HS-27A (cell line): ENCODE results near the gene DUSP1.
A peak's percentile ranks its signal among the peaks of the same experiment; 100 is the strongest.
"Not testable (repeated sequence)": the region's sequence is repeated elsewhere in the genome, so short reads cannot be mapped to it uniquely, and the experiment has no call there.

Source experiments
- DNase-seq: peaks from one replicate; pipeline ENCODE4 v3.0.0-alpha.2; 2012; ENCODE audit warnings: low read depth, missing footprints

DUSP1 gene

GRCh38 chr5:172770675-172771438, at the start of gene DUSP1:
Gene DUSP1, minus strand, starts transcription at chr5:172771195. Its CDS starts 243 bp downstream, at chr5:172770952.
- no peak for DNase-seq

DNA sequence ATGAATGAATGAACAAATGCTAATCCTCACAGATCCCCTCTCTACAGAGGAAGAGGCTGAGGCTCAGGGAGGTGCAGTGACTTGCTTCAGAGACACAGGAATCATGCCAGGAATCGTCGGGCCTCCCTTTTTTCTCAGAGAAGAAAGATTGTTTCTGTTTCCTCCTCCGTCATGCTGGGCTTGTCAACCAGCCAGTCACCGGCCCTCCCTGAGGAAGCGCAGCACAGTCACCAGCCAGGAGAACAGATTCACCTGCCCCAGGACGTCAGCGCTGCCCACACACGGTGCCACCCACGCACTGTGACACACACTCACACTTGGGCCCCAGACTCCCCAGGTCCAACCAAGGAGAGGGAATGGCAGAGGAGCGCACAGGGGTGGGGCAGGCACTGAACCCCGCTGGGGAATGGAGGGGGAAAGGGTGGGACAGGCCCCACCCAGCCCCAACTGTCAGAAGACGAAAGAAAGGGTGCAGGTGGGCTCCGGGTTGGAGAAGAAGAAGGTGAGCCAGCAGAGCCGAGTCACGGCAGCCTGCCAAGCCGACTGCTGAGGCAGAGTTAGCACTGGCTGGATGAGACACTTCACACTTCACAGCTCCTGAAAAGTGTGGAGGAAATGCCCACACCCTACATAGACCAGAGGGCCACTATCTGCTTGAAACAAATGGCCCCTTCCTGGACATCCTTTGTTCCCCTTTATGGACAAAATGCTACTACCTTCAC, 49.2 kb upstream of the DUSP1 start:
- DNase-seq, result no peak

DNA sequence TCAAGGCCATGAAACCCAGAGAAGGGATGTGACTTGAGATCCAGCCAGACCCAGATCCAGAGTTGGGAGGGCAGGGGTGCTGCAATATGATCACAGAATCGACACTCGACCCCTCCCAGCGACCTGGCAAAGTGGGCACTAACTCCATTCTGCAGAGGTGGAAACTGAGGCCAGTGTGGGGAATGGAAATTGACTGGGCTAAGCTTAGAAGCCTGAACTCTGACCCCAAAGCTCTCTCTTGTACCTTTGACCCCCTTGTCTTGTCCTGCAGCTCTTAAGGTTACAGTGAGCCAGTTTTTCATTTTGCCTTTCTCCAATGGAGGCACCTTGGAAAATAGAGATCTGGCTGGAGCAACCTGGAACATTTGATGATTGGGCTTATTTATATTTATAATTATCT, 48.6 kb upstream of the DUSP1 start:
- DNase-seq, result no peak

GRCh38 chr5:172818081-172818480, 47.1 kb upstream of the DUSP1 start:
- DNase-seq, result no peak

- no peak for DNase-seq
Observed at GRCh38 chr5:172817664-172818063, 46.7 kb upstream of the DUSP1 start.

GRCh38 chr5:172816925-172817562, 46.0 kb upstream of the DUSP1 start:
- DNase-seq, result no peak

- no peak for DNase-seq
Observed at GRCh38 chr5:172815631-172816030, 44.6 kb upstream of the DUSP1 start.

GRCh38 chr5:172810996-172811395, 40.0 kb upstream of the DUSP1 start:
- not testable (repeated sequence) for DNase-seq

DNA sequence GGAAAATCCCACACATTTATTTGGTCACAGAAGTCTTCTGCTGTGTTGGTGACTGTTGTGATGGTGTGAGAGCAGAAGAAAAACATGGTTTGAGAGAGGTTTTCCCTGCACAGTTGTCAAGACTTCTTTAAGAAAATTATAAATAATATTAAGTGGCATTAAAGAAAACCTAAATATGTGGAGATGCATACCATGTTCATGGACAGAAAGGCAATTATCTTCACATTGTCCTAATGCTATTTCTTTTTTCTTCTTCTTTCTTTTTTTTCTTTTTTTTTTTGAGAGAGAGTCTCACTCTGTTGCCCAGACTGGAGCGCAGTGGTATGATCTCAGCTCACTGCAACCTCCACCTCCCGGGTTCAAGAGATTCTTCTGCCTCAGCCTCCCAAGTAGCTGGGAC, 38.8 kb upstream of the DUSP1 start:
- no peak for DNase-seq

GRCh38 chr5:172807766-172808311, 36.8 kb upstream of the DUSP1 start:
- DNase-seq, result no peak

DNA sequence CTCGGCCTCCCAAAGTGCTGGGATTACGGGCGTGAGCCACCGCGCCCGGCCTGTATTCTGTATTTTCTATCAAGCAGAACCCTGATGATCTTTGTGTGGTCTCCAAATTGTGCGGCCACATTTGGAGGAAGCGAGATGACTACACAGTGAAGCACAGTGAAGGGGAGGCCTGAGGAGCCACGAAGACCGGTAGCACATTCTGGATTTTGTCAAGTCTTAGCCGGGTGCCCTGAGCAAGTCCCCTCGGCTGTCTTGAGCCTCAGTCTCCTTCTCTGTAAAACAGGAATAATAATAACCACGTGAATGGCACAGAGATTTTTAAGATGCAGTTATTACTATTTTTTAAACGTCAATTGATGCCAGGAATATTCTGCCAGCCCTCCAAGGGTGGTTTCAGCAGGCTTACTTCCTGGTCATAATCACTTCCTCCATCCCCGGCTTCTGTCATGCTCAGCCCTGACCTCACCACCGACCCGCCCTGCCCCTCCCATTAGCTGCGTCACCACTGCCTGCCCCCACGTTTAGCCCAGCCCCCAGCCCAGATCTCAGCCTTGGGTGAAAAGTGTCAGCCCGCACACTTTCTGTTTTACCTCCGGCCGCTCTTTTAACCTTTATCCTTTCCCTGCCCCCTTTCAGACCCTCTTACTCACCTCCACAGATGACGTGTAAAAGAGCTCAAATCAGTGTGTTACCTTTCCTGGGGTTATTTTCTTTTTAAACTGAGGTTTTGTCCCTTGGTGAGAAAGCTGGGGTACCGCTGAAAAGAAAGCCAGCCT, 36.1 kb upstream of the DUSP1 start:
- no peak for DNase-seq

GRCh38 chr5:172805736-172806255, 34.8 kb upstream of the DUSP1 start:
- no peak for DNase-seq

DNA sequence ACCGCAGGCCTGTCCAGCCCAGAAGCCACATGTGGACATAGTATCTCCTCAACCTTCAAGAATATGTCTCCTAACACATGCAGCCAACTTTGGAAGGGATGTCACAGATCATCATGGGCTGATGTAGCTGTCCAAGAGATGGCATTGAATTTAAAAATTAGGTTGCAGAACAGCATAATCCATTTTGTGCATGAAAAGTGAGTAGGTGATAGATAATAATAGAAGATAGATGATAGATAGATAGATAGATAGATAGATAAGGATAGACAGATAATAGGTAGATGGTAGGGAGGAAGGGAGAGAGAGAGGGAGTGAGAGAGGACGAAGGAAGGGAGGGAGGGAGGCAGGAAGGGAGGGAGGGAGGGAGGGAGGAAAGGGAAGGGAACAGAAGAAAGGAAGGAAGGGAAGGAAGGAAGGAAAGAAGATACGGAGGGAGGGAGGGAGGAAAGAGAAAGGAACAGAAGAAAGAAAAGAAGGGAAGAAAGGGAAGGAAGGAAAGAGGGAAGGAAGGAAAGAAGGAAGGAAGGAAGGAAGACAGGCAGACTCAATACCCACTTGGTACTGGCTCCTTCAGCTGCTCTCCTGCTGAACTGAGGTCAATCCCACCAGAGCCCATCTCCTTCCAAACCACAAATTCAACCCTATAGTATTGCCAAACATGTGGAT, 34.2 kb upstream of the DUSP1 start:
- no peak for DNase-seq

GRCh38 chr5:172802567-172803176, 31.7 kb upstream of the DUSP1 start:
- DNase-seq, result no peak

DNA sequence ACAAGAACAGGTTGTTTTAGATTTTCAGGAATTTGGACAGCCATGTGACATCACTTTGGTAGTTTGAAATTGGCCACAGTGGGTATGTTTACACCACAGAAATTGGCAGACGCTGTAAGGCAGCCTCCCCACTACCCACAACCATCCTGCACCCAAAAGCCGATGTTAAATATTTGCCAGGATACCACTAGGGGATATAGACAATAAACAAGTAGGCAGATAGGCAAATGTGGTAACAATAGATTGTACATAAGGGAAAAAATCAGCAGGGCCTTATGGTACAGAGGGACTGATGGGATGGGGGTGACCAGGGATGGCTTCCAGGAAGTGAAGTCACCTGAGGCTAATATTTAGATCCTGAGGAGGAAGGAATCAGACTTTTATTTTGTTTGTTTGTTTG, 31.1 kb upstream of the DUSP1 start:
- DNase-seq, result no peak

DNA sequence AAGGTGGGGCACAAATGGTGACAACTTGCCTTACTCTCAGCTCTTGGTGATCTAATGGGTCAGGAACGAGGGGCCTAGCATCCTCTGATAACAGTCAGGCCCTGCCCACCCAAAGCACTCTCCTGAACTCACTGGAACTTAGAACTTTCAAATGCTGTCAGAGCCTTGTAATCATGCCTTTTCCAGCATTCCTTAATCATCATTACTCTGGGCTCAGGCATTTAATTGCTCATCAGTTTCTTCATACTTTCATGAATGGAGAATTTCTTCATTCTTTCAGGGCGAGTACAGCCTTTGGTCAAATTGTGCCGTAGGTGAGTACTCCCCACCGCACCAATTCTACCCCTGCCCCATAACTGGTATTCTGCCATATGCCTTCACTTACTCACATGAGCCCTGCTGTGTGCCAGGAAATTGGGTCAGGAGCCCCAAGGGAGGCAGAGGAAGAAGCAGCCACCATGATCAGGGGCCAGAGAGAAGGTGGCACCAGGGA, 30.2 kb upstream of the DUSP1 start:
- DNase-seq, result peak; percentile 87

GRCh38 chr5:172800088-172800551, 29.1 kb upstream of the DUSP1 start:
- no peak for DNase-seq

GRCh38 chr5:172799416-172799815, 28.4 kb upstream of the DUSP1 start:
- no peak for DNase-seq

GRCh38 chr5:172798422-172799215, 27.6 kb upstream of the DUSP1 start:
- DNase-seq, result no peak

DNA sequence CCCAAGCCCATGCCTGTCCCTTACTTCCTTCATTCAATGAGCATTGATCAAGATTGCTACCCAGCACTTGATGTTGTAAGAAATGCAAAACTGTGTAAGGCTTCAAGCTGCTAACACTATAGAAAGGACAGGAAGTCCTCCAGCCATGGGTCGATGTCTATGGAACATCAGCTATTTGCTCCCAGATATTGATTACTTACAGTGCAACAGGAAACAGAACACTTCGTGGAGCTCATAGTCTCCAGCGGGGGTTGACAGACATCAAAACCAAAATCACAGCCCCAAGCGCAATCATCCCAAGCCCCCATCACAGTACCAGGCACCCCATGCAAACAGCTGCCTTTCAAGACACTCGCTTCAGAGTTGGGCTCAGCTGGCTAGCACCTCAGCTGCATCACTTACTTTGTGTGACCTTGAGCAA, 26.8 kb upstream of the DUSP1 start:
- no peak for DNase-seq
